ENCODE measurements around the gene GPR87.

The GPR87 gene

DNA sequence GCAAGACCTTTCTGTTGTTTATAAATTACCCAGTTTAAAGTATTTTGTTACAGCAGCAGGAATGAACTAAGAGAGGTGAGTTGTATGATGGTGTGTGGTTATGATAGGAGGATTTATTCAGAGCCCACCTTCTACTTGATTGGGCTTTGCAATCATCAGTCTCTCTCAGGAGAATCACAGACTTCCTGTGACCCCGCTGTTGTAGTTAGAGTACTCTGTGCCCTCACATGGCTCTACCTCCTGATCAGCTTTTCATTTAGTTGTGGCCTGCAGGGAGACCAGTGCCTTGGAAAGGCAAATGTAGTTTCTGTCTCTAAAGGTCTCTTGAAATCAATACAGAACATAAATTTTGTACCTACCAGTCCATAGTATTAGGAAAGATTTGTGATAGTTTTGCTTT, 30.7 kb downstream of the GPR87 start:
- Mint-ChIP-seq H3K36me3 (no peaks in the 10 kb centered on the region), H3K4me1 (peaks cover 8 to 20% of the 10 kb centered on the region in 2 donors), H3K4me3 (no peak overlapping the region), H3K27ac (no peak overlapping the region), H3K27me3 (no peaks in the 10 kb centered on the region), H3K9me3 (no peaks in the 10 kb centered on the region)
- ATAC-seq (replicated peaks), result no peak
- no peak for DNase-seq

DNA sequence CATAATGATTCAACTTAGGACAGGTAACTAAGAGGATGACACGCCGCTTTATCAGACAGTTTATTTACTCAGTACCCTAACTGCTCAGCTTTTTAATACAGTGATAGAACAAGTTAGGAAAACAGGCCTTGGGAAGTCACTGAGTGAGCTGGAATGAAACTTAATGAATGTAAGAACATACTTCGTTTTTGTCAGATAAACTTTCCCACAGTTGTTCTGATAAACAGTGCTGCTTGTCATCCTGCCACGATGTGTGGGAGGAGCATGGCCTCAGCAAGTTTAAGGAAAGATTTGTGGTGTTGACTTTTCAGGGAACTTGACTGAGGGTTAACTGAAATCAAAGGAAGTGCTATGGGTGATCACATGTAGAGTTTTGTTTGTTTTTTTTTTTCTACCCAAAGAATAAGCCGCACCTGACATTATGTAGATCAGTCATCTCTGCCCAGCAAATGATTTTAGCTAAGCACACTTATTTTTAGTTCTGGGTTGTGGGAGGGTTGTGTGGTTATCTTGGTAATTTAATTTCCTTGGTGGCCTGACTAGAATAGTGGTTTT, 32.6 kb downstream of the GPR87 start:
- peaks cover 18 to 35% of the 10 kb centered on the region in 2 donors for H3K4me1 Mint-ChIP-seq
- H3K36me3 Mint-ChIP-seq, result no peaks in the 10 kb centered on the region
- no peak overlapping the region for H3K4me3 Mint-ChIP-seq
- ATAC-seq (replicated peaks) (peak; percentile 22 to 36), DNase-seq (no peak)
- no peak overlapping the region for H3K27ac Mint-ChIP-seq
- no peaks in the 10 kb centered on the region for H3K27me3 Mint-ChIP-seq
- H3K9me3 Mint-ChIP-seq, result no peaks in the 10 kb centered on the region

DNA sequence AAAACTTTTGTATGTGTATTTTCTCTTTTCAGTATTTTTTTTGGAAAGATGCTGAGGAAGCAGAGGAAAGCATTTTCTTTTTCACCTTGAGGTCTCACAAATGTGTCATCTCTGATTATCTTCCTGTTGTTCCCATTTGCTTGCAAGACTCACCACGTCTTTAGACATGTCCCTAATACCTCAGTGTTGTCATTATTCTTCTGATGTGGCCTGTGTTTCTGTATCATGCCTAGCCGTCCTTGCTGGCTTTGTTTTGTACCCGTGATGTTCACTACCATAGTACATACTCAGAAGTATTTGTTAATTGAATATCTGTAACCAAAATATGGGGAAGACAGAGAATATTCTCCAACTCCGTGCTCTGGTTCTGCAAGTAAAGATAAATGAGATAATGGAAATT, 33.2 kb downstream of the GPR87 start:
- Mint-ChIP-seq H3K36me3 (no peaks in the 10 kb centered on the region), H3K4me3 (no peak overlapping the region), H3K27ac (no peak overlapping the region), H3K27me3 (no peaks in the 10 kb centered on the region), H3K4me1 (peaks cover 20 to 36% of the 10 kb centered on the region in 2 donors), H3K9me3 (no peaks in the 10 kb centered on the region)
- no peak for DNase-seq
- no peak for ATAC-seq (replicated peaks)

DNA sequence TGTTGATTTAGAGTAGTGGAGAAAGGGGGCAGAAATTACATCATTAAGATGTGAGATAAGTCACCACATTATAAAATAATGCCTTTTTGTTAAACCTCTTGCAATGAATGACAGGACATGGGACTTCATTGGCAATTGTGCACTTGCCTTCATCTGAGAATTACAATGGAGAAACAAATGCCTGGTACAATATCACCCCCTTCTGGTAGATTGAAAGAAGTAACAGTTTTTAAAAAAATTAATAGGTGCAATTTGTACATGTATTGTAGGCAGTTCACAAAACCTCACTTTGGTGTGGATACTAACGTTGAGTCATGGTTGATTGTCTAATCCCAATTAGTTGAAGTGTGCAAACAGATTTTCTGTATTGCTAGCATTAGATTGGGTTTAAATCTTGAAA, 33.7 kb downstream of the GPR87 start:
- no peak overlapping the region for H3K4me3 Mint-ChIP-seq
- DNase-seq (no peak), ATAC-seq (replicated peaks) (peak; percentile 26 to 46)
- no peaks in the 10 kb centered on the region for H3K36me3 Mint-ChIP-seq
- H3K27ac Mint-ChIP-seq, result no peak overlapping the region
- no peaks in the 10 kb centered on the region for H3K9me3 Mint-ChIP-seq
- no peaks in the 10 kb centered on the region for H3K27me3 Mint-ChIP-seq
- H3K4me1 Mint-ChIP-seq, result peaks cover 24 to 40% of the 10 kb centered on the region in 2 donors

DNA sequence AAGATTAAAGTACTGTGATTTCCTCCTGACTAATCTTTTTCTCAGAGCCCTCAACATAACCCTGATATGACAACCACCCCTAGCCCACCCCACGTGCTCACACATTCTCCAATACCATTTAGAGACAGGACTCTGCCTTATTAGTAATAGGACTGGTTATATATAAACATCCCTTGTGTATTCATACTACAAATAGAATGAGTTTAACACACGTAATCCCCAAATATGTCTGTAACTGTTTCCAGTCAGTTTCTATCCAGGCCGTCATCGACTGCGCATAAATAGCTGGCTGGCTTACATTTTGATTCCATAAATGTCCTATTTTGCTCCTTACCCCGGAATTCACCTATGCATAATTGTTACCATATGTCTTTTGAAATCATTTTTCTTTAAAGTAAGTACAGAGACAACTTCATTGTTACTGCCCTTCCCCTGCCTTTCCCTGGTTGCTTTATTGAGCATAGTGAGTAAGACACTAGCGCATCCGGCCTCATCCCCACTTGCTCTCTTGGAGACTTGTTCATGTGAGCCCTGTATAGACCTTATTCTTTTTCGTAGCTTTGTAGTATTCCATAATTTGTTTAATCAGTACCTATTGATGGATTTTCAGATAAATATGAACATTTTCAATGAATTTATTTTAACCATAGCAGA, 34.8 kb downstream of the GPR87 start:
- H3K4me1 Mint-ChIP-seq, result peaks cover 24 to 44% of the 10 kb centered on the region in 2 donors
- H3K27ac Mint-ChIP-seq, result no peak overlapping the region
- H3K27me3 Mint-ChIP-seq, result no peaks in the 10 kb centered on the region
- ATAC-seq (replicated peaks) (no peak), DNase-seq (no peak)
- H3K36me3 Mint-ChIP-seq, result no peaks in the 10 kb centered on the region
- H3K9me3 Mint-ChIP-seq, result no peaks in the 10 kb centered on the region
- H3K4me3 Mint-ChIP-seq, result no peak overlapping the region

DNA sequence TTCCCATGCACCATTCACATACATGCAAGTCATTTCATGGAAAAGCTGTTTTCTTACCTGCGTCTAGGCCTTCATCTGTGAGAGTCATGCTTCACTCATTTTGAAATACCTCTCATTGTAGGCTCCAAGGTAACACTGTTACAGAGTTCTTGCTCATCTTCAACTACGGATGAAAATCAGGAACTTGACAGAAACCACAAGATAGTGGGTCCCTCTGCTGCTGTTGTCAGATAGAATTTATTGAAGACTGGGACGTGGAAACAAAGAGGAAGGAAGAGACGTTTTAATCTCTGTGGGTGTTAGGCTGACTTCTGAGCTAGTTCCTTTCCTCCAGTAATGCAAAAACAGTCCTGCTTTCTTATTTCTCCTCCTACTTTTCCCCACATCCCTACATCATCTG, 38.4 kb downstream of the GPR87 start, which contains the start of gene P2RY14:
Gene P2RY14, minus strand, starts transcription at position 313 of the 400 bp plus-strand sequence. CDS start 64,226 bp downstream, outside the sequence.
- Mint-ChIP-seq H3K27me3 (no peaks in the 10 kb centered on the region), H3K4me1 (peaks cover 41 to 75% of the 10 kb centered on the region in 2 donors), H3K36me3 (no peaks in the 10 kb centered on the region), H3K9me3 (no peaks in the 10 kb centered on the region), H3K27ac (peak within 1 kb of the TSS; percentile 92), H3K4me3 (peak within 1 kb of the TSS; percentile 35 to 49)
- DNase-seq (peak; percentile 20), ATAC-seq (replicated peaks) (peak; percentile 64 to 72)

DNA sequence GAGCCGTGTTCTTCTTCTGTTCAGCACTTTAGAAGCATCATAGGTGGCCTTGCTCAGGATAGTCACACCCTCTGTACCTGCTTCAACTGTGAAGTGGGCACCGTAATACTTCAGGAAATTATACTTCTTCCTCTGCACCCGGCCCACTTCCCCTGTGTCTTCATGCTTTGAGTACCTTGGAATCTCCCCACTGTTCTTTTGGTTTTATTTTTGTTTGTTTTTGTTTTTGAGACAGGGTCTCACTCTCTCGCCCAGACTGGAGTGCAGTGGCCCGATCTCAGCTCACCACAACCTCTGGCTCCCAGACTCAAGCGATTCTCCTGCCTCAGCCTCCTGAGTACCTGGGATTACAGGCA, 40.0 kb downstream of the GPR87 start:
- H3K4me3 Mint-ChIP-seq, result peak overlapping the region; percentile 71 to 72
- H3K9me3 Mint-ChIP-seq, result no peaks in the 10 kb centered on the region
- H3K4me1 Mint-ChIP-seq, result peaks cover 45 to 81% of the 10 kb centered on the region in 2 donors
- H3K36me3 Mint-ChIP-seq, result no peaks in the 10 kb centered on the region
- ATAC-seq (replicated peaks) (peak; percentile 82 to 85), DNase-seq (peak; percentile 43)
- peak overlapping the region; percentile 90 for H3K27ac Mint-ChIP-seq
- no peaks in the 10 kb centered on the region for H3K27me3 Mint-ChIP-seq

DNA sequence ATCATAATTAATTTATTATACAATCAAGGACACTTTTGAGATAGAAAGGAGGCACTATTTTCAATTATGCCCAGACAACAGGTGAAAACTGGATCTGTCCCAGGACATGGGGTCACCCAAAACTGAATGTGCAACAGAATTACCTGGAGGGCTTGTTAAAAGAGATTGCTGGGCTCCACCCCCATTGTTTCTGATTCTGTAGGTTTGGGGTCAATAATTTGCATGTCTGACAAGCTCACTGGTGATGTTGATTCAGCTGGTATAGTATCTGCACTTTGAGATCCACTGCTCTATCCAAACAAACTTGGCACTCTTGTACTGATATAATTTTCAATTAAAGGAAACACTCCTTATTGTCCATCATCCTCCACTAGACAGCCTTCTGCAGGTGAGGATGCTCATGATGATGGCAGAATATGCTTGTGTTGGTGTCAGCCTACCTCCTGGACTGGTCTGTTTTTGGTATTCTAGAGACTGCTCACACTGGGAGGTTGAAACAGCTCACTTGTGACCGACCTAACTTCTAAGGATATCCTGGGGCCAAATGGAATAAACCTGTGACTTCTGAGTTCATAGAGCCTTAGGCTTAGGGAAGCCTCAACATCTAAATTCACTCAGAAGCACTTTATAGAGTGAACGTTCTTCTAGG, 40.5 kb downstream of the GPR87 start:
- Mint-ChIP-seq H3K27me3 (no peaks in the 10 kb centered on the region), H3K36me3 (no peaks in the 10 kb centered on the region), H3K9me3 (no peaks in the 10 kb centered on the region), H3K4me3 (peak overlapping the region in 1 of 2 donors; percentile 2), H3K27ac (peak overlapping the region; percentile 90), H3K4me1 (peaks cover 45 to 86% of the 10 kb centered on the region in 2 donors)
- peak; percentile 2 to 3 for ATAC-seq (replicated peaks)
- DNase-seq, result no peak

DNA sequence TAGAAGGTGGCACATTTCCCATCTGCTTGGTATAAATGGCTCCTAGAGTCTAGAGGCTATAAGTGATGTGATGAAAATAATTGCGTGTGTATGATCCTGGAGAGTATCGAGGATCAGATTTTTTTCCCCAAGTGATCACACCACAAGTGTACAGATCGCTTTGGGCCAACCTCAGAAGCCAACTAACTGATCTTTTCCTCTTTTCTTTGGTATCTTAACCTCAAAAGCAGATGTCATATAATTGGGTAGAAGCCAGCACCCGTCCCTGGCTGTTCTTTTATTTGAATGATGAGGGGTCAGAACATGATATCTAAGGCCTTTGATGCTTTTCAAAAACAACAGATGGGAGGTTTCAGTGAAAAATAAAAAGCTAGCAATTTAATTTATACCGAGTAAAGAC, 41.5 kb downstream of the GPR87 start:
- peak overlapping the region in 1 of 2 donors; percentile 34 for H3K4me3 Mint-ChIP-seq
- ATAC-seq (replicated peaks), result peak in 1 of 2 donors; percentile 29
- H3K4me1 Mint-ChIP-seq, result peaks cover 44 to 88% of the 10 kb centered on the region in 2 donors
- H3K27me3 Mint-ChIP-seq, result no peaks in the 10 kb centered on the region
- peak overlapping the region; percentile 72 for H3K27ac Mint-ChIP-seq
- no peak for DNase-seq
- no peaks in the 10 kb centered on the region for H3K9me3 Mint-ChIP-seq
- no peaks in the 10 kb centered on the region for H3K36me3 Mint-ChIP-seq

DNA sequence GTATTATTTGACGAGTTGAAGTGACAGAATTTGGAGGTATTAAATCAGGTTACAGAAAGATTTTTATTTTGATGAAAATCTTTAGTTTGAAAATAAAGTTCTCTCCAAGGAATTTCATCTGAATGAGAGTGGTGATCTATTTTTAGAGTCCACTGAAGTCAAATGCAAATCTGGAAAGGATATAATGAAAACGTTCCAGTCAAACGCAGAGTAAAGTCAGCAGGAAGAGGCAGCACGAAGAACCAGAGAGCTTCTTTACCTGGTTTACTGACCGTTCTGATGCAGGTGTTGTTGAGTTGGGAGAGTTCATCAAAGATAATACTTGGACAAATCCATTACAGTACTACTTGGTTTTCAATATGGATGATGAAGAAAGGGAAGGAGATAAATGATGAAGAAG, 47.0 kb downstream of the GPR87 start:
- ATAC-seq (replicated peaks) (no peak), DNase-seq (no peak)
- Mint-ChIP-seq H3K9me3 (no peaks in the 10 kb centered on the region), H3K4me3 (peak overlapping the region; percentile 18 to 26), H3K27ac (peak overlapping the region; percentile 92), H3K36me3 (peaks cover 1 to 7% of the 10 kb centered on the region in 2 donors), H3K27me3 (no peaks in the 10 kb centered on the region), H3K4me1 (peaks cover 49 to 86% of the 10 kb centered on the region in 2 donors)

DNA sequence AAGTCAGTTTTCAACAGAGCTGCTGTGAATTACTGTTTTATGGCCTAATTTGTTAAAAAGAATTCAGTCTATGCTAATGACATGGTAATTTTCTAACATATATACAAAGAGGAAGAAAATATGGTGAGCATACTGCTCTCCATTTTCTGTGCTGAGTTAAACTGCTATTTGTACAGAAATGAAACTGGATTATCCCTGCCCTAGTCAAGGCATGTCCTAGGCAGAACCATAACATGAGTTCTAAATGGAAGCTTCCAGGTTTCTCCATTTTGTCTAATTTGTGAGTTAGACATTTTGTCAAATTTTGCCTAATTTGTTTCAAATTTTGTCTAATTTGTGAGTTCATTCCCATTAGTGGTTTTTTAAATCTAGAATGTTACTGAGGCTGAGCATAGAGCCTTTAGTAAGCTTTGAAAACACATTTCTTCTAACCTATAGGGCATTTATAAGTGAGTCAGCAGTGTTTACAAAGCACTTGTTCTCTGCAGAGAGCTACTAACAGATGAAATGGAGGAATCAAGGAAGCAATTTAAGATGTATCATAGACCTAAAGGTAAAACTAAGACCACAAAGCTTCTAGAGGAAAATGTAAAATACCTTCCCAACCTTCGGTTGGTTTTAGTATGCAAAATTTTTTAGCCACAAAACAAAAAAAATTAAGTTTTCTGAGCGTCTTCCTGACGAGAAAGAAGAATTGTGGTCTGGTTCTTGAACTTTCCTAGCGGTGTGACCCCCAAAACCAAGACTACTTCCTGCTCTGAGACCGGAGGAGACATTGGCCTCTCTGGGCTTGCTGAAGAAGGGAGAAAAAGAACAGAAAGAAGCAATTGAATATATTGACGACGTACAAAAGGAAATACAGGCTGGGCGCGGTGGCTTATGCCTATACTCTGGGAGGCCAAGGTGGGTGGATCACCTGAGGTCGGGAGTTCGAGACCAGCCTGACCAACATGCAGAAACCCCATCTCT, 48.1 kb downstream of the GPR87 start:
- peak; percentile 43 for DNase-seq
- Mint-ChIP-seq H3K27me3 (no peaks in the 10 kb centered on the region), H3K9me3 (no peaks in the 10 kb centered on the region), H3K27ac (peak overlapping the region; percentile 92), H3K4me1 (peaks cover 45 to 85% of the 10 kb centered on the region in 2 donors), H3K36me3 (peaks cover 1 to 7% of the 10 kb centered on the region in 2 donors), H3K4me3 (peak overlapping the region; percentile 74 to 78)
- ATAC-seq (replicated peaks), result peak; percentile 60 to 70

DNA sequence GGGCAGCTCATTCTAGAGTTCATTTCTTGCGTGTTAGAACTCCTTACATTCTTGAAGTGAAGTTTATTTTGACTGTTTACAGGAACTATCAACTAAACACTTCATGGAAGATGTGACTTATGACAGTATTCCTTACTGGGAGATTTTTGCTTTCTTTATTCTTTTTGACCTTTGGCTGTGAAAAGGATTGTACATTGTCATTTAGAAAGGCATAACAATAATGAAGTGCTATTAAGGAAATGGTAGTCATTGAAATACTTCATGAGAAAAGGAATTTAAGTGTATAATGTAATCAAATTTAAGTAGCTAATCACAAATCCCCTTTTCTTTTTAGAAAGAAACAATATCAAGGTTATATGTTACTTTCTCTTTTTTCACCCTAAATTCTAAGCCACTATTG, 49.6 kb downstream of the GPR87 start:
- Mint-ChIP-seq H3K27ac (peak overlapping the region; percentile 99), H3K4me3 (no peak overlapping the region), H3K36me3 (peaks cover 1 to 12% of the 10 kb centered on the region in 2 donors), H3K9me3 (no peaks in the 10 kb centered on the region), H3K4me1 (peaks cover 44 to 78% of the 10 kb centered on the region in 2 donors), H3K27me3 (no peaks in the 10 kb centered on the region)
- no peak for DNase-seq
- ATAC-seq (replicated peaks), result no peak

DNA sequence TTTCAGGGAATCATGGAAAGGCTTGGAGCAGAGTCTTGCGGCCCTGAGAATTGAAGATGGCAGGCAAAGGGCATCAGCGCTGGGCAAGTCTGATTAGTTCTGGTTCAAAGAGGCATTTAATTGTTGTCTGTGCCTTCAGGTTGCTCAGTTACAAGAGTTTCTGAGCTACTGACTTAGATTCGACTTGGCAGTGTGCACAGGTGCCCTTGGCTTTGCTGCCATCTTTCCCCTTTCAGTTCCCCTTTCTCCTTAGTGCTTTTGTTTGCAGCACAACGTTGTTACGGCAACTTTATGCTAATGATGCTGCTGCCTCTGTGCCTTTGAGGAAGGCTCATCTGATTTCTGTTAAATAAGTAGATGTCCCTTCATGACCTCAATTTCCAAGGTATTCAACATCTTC, 50.8 kb downstream of the GPR87 start:
- Mint-ChIP-seq H3K27ac (peak overlapping the region; percentile 99), H3K4me3 (peak overlapping the region; percentile 42 to 63)
- ATAC-seq (replicated peaks), result peak; percentile 92 to 93

DNA sequence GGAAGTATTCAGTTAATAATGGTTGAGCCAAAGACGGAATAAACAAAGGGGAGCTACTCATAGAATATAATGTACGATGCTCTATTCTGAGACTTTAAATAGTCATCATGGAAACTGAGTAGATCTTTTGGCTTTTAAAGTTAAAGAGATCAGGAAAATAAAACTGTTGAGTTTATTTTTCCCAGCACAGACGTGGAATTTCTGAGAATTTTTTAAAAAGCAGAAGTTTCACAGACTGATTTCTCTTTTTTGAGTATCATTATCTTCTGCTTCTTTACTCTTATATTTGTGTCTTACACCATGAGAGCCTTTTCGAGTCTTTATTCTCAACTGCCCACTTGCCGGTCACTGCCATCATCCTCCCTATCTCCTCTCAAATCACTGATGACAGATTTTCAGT, 51.5 kb downstream of the GPR87 start:
- Mint-ChIP-seq H3K27ac (peak overlapping the region; percentile 99), H3K4me1 (peaks cover 38 to 62% of the 10 kb centered on the region in 2 donors), H3K36me3 (peaks cover 4 to 15% of the 10 kb centered on the region in 2 donors), H3K27me3 (no peaks in the 10 kb centered on the region), H3K9me3 (no peaks in the 10 kb centered on the region), H3K4me3 (peak overlapping the region; percentile 42 to 63)
- ATAC-seq (replicated peaks), result no peak
- DNase-seq, result no peak

More for the DNA sequence above, 50.8 kb downstream of the GPR87 start:
- Mint-ChIP-seq H3K27me3 (no peaks in the 10 kb centered on the region), H3K4me1 (peaks cover 42 to 68% of the 10 kb centered on the region in 2 donors), H3K36me3 (peaks cover 2 to 13% of the 10 kb centered on the region in 2 donors), H3K9me3 (no peaks in the 10 kb centered on the region)
- peak; percentile 72 for DNase-seq

Data from stimulated activated naive B cell treated with anti-CD40 and anti-IgM and Interleukin-4, amounts not matched to agents 10 μg/mL and 1 μg/mL and 100 μg/mL, for 72 hours (primary cell).